A673 (cell line): Measurements from ENCODE around the gene PIF1. TPM values are rescaled to one million over a fixed set of nuclear protein-coding genes. Genes with fewer than 3 reads are reported as not detected.
"Not testable (repeated sequence)": the region's sequence is repeated elsewhere in the genome, so short reads cannot be mapped to it uniquely, and the experiment has no call there.

Experiments
- BruUV-seq: library from RNA; stranded (reverse); fragments of 400-500 nt; replicated peaks from 2 replicates; lab custom pipeline; 2021; lab: Mats Ljungman, UMichigan
- CTCF ChIA-PET: fragments of 300-600 bp; sonication (Branson Sonifier 250); formaldehyde crosslinking; loops from one replicate; lab custom pipeline; 2022; ENCODE audit warnings: antibody characterized with exemption; lab: Charles Lee
- POLR2A ChIA-PET: fragments of 300-600 bp; sonication (Branson Sonifier 250); formaldehyde crosslinking; loops from one replicate; lab custom pipeline; 2022; ENCODE audit warnings: antibody characterized with exemption; ENCODE audit not compliant: low non-redundant PET; lab: Charles Lee
- DNase-seq: peaks from one replicate; pipeline ENCODE4 v3.0.0-alpha.2; 2015; ENCODE audit warnings: low spot score
- H3K27ac ChIP-seq: fragments of 200-600 bp; sonication (generic); 2 replicates; pipeline ENCODE4 v1.5.1; 2016; ENCODE audit warnings: mixed run types, low read depth, mild to moderate bottlenecking, mixed read lengths, antibody characterized with exemption, low read length; ENCODE audit not compliant: poor library complexity, severe bottlenecking
- H3K27me3 ChIP-seq: fragments of 200-600 bp; sonication (generic); replicated peaks from 2 replicates; pipeline ENCODE4 v1.6.1; 2017; ENCODE audit warnings: mixed run types, low read depth, mild to moderate bottlenecking, mixed read lengths, antibody characterized with exemption, low read length; ENCODE audit not compliant: insufficient read depth, poor library complexity
- H3K36me3 ChIP-seq: fragments of 200-600 bp; sonication (generic); 2 replicates; pipeline ENCODE4 v1.6.1; 2016; ENCODE audit warnings: mixed run types, mild to moderate bottlenecking, mixed read lengths, antibody characterized with exemption, low read length; ENCODE audit not compliant: insufficient read depth, poor library complexity, severe bottlenecking
- H3K4me1 ChIP-seq: fragments of 200-600 bp; sonication (generic); 2 replicates; pipeline ENCODE4 v1.6.1; 2017; ENCODE audit warnings: mixed run types, mild to moderate bottlenecking, mixed read lengths, antibody characterized with exemption, low read length; ENCODE audit not compliant: insufficient read depth, poor library complexity, severe bottlenecking
- H3K4me3 ChIP-seq: fragments of 200-600 bp; sonication (generic); 2 replicates; pipeline ENCODE4 v1.5.1; 2016; ENCODE audit warnings: low read depth, mixed run types, mild to moderate bottlenecking, mixed read lengths, low read length; ENCODE audit not compliant: poor library complexity, severe bottlenecking
- H3K9me3 ChIP-seq: fragments of 200-600 bp; sonication (generic); 2 replicates; pipeline ENCODE4 v1.6.1; 2016; ENCODE audit warnings: mixed run types, low read depth, mild to moderate bottlenecking, mixed read lengths, antibody characterized with exemption, low read length; ENCODE audit not compliant: poor library complexity, severe bottlenecking
- CTCF ChIP-seq: fragments of 300-800, 200-600 bp; sonication (generic); conservative IDR thresholded peaks from 2 replicates; pipeline ENCODE4 v1.5.1; 2017; ENCODE audit warnings: low read depth, mild to moderate bottlenecking, antibody characterized with exemption, low read length, moderate library complexity, mixed read lengths
- EZH2 ChIP-seq: fragments of 200-600 bp; sonication (generic); IDR thresholded peaks from 2 replicates; pipeline ENCODE4 v1.6.1; 2017; ENCODE audit warnings: borderline replicate concordance, low read depth, mild to moderate bottlenecking, mixed read lengths, antibody characterized with exemption, low read length; ENCODE audit not compliant: poor library complexity, severe bottlenecking
- intact Hi-C: fragments of 100-400 bp; cut with micrococcal nuclease; formaldehyde crosslinking; loops from one replicate; pipeline ENCODE4 v1.10.0; 2022; ENCODE audit not compliant: unreplicated experiment
- total RNA-seq: library from RNA; stranded (reverse); gene quantifications from 2 replicates; pipeline ENCODE4 v1.2.3, GENCODE V29; 2021

The PIF1 gene
- total RNA-seq, 1 experiment from 2014 or later: 65.7 TPM

GRCh38 chr15:64800476-64800875 lies 25.0 kb downstream of the PIF1 start:
- H3K4me3 ChIP-seq: no peak overlapping the region
- ChIA-PET CTCF (no interaction called here), POLR2A (no interaction called here)
- no peak for TF ChIP-seq CTCF
- no peak for TF ChIP-seq EZH2
- no peaks in the 10 kb centered on the region for H3K9me3 ChIP-seq
- no peaks in the 10 kb centered on the region for H3K36me3 ChIP-seq
- intact Hi-C loops: no loop called here
- no peaks in the 10 kb centered on the region for H3K4me1 ChIP-seq
- no peak for DNase-seq
- no TSS peak for BruUV-seq
- no peaks in the 10 kb centered on the region for H3K27me3 ChIP-seq
- H3K27ac ChIP-seq: no peak overlapping the region

GRCh38 chr15:64798905-64799304 lies 26.5 kb downstream of the PIF1 start:
- DNase-seq, H3K9me3 ChIP-seq, intact Hi-C loops, H3K36me3 ChIP-seq, H3K4me1 ChIP-seq, H3K27ac ChIP-seq, H3K27me3 ChIP-seq, POLR2A ChIA-PET, BruUV-seq, H3K4me3 ChIP-seq, CTCF ChIA-PET: not testable (repeated sequence)

- BruUV-seq, DNase-seq, H3K27me3 ChIP-seq, POLR2A ChIA-PET, H3K4me1 ChIP-seq, intact Hi-C loops, H3K27ac ChIP-seq, H3K36me3 ChIP-seq, H3K4me3 ChIP-seq, CTCF ChIA-PET, H3K9me3 ChIP-seq: not testable (repeated sequence)
Measured at GRCh38 chr15:64795921-64796320, 29.5 kb downstream of the PIF1 start.

- H3K36me3 ChIP-seq, H3K9me3 ChIP-seq, POLR2A ChIA-PET, DNase-seq, H3K27ac ChIP-seq, H3K27me3 ChIP-seq, H3K4me3 ChIP-seq, CTCF ChIA-PET, H3K4me1 ChIP-seq, BruUV-seq, intact Hi-C loops: not testable (repeated sequence)
Measured at GRCh38 chr15:64795299-64795698, 30.1 kb downstream of the PIF1 start.

- no peak for DNase-seq
- no peaks in the 10 kb centered on the region for H3K4me1 ChIP-seq
- POLR2A ChIA-PET: no interaction called here
- H3K9me3 ChIP-seq: no peaks in the 10 kb centered on the region
- H3K4me3 ChIP-seq: no peak overlapping the region
- no peak for TF ChIP-seq CTCF
- BruUV-seq: no TSS peak
- no peak overlapping the region for H3K27ac ChIP-seq
- intact Hi-C loops: no loop called here
- H3K36me3 ChIP-seq: no peaks in the 10 kb centered on the region
- CTCF ChIA-PET: no interaction called here
- no peaks in the 10 kb centered on the region for H3K27me3 ChIP-seq
Measured at GRCh38 chr15:64792282-64792681, 33.2 kb downstream of the PIF1 start.
